PFSK-1 (cell line): ENCODE measurements around the gene ANKRD49.

Experiments used
- FOXP2 ChIP-seq: optimal IDR thresholded peaks from 2 replicates; pipeline ENCODE3; 2011; ENCODE audit warnings: borderline replicate concordance, control low read depth, inconsistent platforms; ENCODE audit not compliant: insufficient read depth; ENCODE audit errors: extremely low read length, extremely low read depth
- POLR2AphosphoS5 ChIP-seq: IDR thresholded peaks from 2 replicates; pipeline ENCODE4 v1.6.1; 2012; ENCODE audit warnings: low read depth, mild to moderate bottlenecking, control low read depth, low read length, moderate library complexity
- REST ChIP-seq, 2 experiments: IDR thresholded peaks; 2 replicates each; pipeline versions ENCODE4 v1.6.1 to v1.8.0; 2011 to 2012; ENCODE audit warnings: low read depth in 2 of 2, low read length in 2 of 2, control low read depth in 1 of 2, inconsistent platforms in 1 of 2, mild to moderate bottlenecking in 1 of 2, moderate library complexity in 1 of 2; ENCODE audit not compliant: insufficient read depth in 1 of 2
- SIN3A ChIP-seq: IDR thresholded peaks from 2 replicates; pipeline ENCODE4 v1.6.1; 2012; ENCODE audit warnings: mild to moderate bottlenecking, low read length, moderate library complexity, borderline replicate concordance; ENCODE audit not compliant: insufficient read depth
- TAF1 ChIP-seq: IDR thresholded peaks from 2 replicates; pipeline ENCODE4 v1.6.1; 2012; ENCODE audit warnings: low read length, control low read depth, borderline replicate concordance; ENCODE audit not compliant: insufficient read depth

ANKRD49 gene

GRCh38 chr11:94524341-94524740 is 30.6 kb downstream of the ANKRD49 start:
- TF ChIP-seq POLR2AphosphoS5 (no peak), REST (IDR thresholded peaks at IDR 0.05; ENCODE audit: insufficient read depth in 1 of 2, low read depth in 2 of 2, low read length in 2 of 2) (no peak), TAF1 (no peak), FOXP2 (no peak), SIN3A (no peak)

- TF ChIP-seq REST (IDR thresholded peaks at IDR 0.05; ENCODE audit: insufficient read depth in 1 of 2, low read depth in 2 of 2, low read length in 2 of 2) (no peak), POLR2AphosphoS5 (no peak), TAF1 (no peak), SIN3A (no peak), FOXP2 (no peak)
Observed at GRCh38 chr11:94525546-94526324, 32.0 kb downstream of the ANKRD49 start.

GRCh38 chr11:94526645-94527438 is 33.1 kb downstream of the ANKRD49 start:
- no peak for TF ChIP-seq TAF1
- no peak for TF ChIP-seq SIN3A
- TF ChIP-seq REST (IDR thresholded peaks at IDR 0.05; ENCODE audit: insufficient read depth in 1 of 2, low read depth in 2 of 2, low read length in 2 of 2) = no peak
- no peak for TF ChIP-seq FOXP2
- TF ChIP-seq POLR2AphosphoS5 = no peak

- TF ChIP-seq SIN3A (no peak), POLR2AphosphoS5 (no peak), TAF1 (no peak), FOXP2 (no peak), REST (IDR thresholded peaks at IDR 0.05; ENCODE audit: insufficient read depth in 1 of 2, low read depth in 2 of 2, low read length in 2 of 2) (no peak)
Observed at GRCh38 chr11:94528551-94528950, 34.8 kb downstream of the ANKRD49 start.
